Ovary (tissue), 3 donors: Measurements from ENCODE around the gene CRYGA.

Experiments
- CTCF ChIP-seq, 3 donors: fragments of 450-650 bp in 2 of 3; fragments of 200-600 bp in 1 of 3; IDR thresholded peaks; one replicate each; pipeline versions ENCODE4 v1.5.1 to v1.8.0; 2016 to 2022; ENCODE audit warnings: antibody characterized with exemption in 3 of 3, mild to moderate bottlenecking in 1 of 3
- POLR2A ChIP-seq: fragments of 450-650 bp; IDR thresholded peaks from one replicate; pipeline ENCODE4 v1.6.1; 2017; ENCODE audit warnings: antibody characterized with exemption, mild to moderate bottlenecking, moderate library complexity
- donor health status: DM: no; HTN: no; CAD: no.

- TF ChIP-seq CTCF (IDR thresholded peaks at IDR 0.05) (no peak), POLR2A (no peak)
Measured at GRCh38 chr2:208129744-208130711, 33.4 kb downstream of the CRYGA start, which contains the start of gene CRYGC.
